Dermis blood vessel endothelial cell (primary cell): ENCODE results near the gene LACTBL1. TPM values are rescaled to one million over a fixed set of nuclear protein-coding genes. Genes with fewer than 3 reads are reported as not detected.
"Not testable (repeated sequence)": the region's sequence is repeated elsewhere in the genome, so short reads cannot be mapped to it uniquely, and the experiment has no call there.

Experiments used
- DNase-seq: peaks from one replicate; pipeline ENCODE4 v3.0.0; 2010
- total RNA-seq: library from RNA; depleted of rRNA; stranded (reverse); fragments of >200 nt; gene quantifications from 2 replicates; pipeline ENCODE4 v1.2.3, GENCODE V29; 2014

Gene LACTBL1
- total RNA-seq, 1 donor from 2014 or later = not detected

- DNase-seq = peak; percentile 91
Observed at GRCh38 chr1:22976461-22977243, 4.0 kb upstream of the LACTBL1 start.

- no peak for DNase-seq
Observed at GRCh38 chr1:22976127-22976460, 3.4 kb upstream of the LACTBL1 start.

- DNase-seq = peak; percentile 78
Observed at GRCh38 chr1:22975694-22976093, 3.0 kb upstream of the LACTBL1 start.

- no peak for DNase-seq
Observed at GRCh38 chr1:22971611-22972405, 858 bp downstream of the LACTBL1 start.

GRCh38 chr1:22971161-22971560 lies 1.5 kb downstream of the LACTBL1 start:
- DNase-seq = no peak

GRCh38 chr1:22970096-22970495 lies 2.6 kb downstream of the LACTBL1 start:
- no peak for DNase-seq

- peak; percentile 88 for DNase-seq
Observed at GRCh38 chr1:22969304-22969709, 3.4 kb downstream of the LACTBL1 start.

GRCh38 chr1:22967833-22968232 lies 4.8 kb downstream of the LACTBL1 start:
- DNase-seq = no peak

GRCh38 chr1:22966309-22966708 lies 6.4 kb downstream of the LACTBL1 start:
- no peak for DNase-seq

GRCh38 chr1:22963044-22963677 lies 9.5 kb downstream of the LACTBL1 start:
- no peak for DNase-seq

- no peak for DNase-seq
Observed at GRCh38 chr1:22962558-22962957, 10.1 kb downstream of the LACTBL1 start.

GRCh38 chr1:22959545-22960360 lies 12.9 kb downstream of the LACTBL1 start:
- no peak for DNase-seq

GRCh38 chr1:22958556-22958955 lies 14.1 kb downstream of the LACTBL1 start:
- no peak for DNase-seq

GRCh38 chr1:22957066-22957465 lies 15.6 kb downstream of the LACTBL1 start:
- DNase-seq = no peak

- no peak for DNase-seq
Observed at GRCh38 chr1:22955146-22955545, 17.5 kb downstream of the LACTBL1 start.

- no peak for DNase-seq
Observed at GRCh38 chr1:22953740-22954141, 18.9 kb downstream of the LACTBL1 start.

- no peak for DNase-seq
Observed at GRCh38 chr1:22953057-22953739, 19.5 kb downstream of the LACTBL1 start.

GRCh38 chr1:22952694-22953056 lies 20.0 kb downstream of the LACTBL1 start:
- DNase-seq = no peak

GRCh38 chr1:22951796-22952195 lies 20.9 kb downstream of the LACTBL1 start:
- no peak for DNase-seq

GRCh38 chr1:22949822-22950331 lies 22.8 kb downstream of the LACTBL1 start:
- no peak for DNase-seq

- DNase-seq = not testable (repeated sequence)
Observed at GRCh38 chr1:22945171-22945570, 27.5 kb downstream of the LACTBL1 start.
